HepG2 (cell line): ENCODE measurements around the gene EZH2. TPM values are rescaled to one million over a fixed set of nuclear protein-coding genes. Genes with fewer than 3 reads are reported as not detected.

Source experiments
- ATAC-seq: fragments of 200-7000 bp; cut with Tn5 transposase; 3 replicates; pipeline ENCODE4 v1.9.1; 2020; ENCODE audit warnings: mild to moderate bottlenecking, moderate library complexity
- BruUV-seq: library from RNA; stranded (reverse); fragments of 400-500 nt; replicated peaks from 2 replicates; lab custom pipeline; 2021; lab: Mats Ljungman, UMichigan
- CTCF ChIA-PET: fragments of 300-600 bp; formaldehyde crosslinking; extraction: SDS; loops from one replicate; lab custom pipeline; 2021; ENCODE audit warnings: low total read pairs, inconsistent platforms, low intra/inter-chr PET ratio; lab: Yijun Ruan, JAX
- POLR2A ChIA-PET: fragments of 350-600 bp; sonication (Branson Sonifier 250); formaldehyde crosslinking; loops from one replicate; lab custom pipeline; 2020; ENCODE audit warnings: antibody characterized with exemption, inconsistent platforms; lab: Yijun Ruan, JAX
- DNase-seq: peaks from one replicate; pipeline ENCODE4 v3.0.0-alpha.2; 2015; ENCODE audit warnings: low spot score
- FAIRE-seq: peaks from 3 replicates; lab custom pipeline; 2011; peaks lifted over from hg19 to GRCh38; lab: Jason Lieb, UNC
- H2AFZ ChIP-seq: one replicate; pipeline ENCODE4 v1.6.1; 2011; ENCODE audit warnings: low read length, inconsistent platforms
- H3K27ac ChIP-seq: fragments of 300-600 bp; 3 replicates; pipeline ENCODE4 v1.8.0; 2011; ENCODE audit warnings: mixed run types, mild to moderate bottlenecking, mixed read lengths, low read length, inconsistent platforms; ENCODE audit not compliant: insufficient read depth; ENCODE audit errors: extremely low read length
- H3K27me3 ChIP-seq, 2 experiments: fragments of 200-600 bp in 1 of 2; 2 replicates in 1 of 2; 3 replicates in 1 of 2; pipeline versions ENCODE4 v1.6.0 to v1.8.0; 2011; ENCODE audit warnings: low read length in 2 of 2, mild to moderate bottlenecking in 2 of 2, moderate library complexity in 2 of 2, inconsistent platforms in 1 of 2; ENCODE audit not compliant: insufficient read depth in 2 of 2, control insufficient read depth in 1 of 2
- H3K36me3 ChIP-seq, 2 experiments: fragments of 200-600 bp in 1 of 2; replicated peaks in 1 of 2; 2 replicates in 1 of 2; 3 replicates in 1 of 2; pipeline versions ENCODE4 v1.5.1 to v1.8.0; 2011; ENCODE audit warnings: low read length in 2 of 2, inconsistent platforms in 1 of 2; ENCODE audit not compliant: insufficient read depth in 2 of 2, control insufficient read depth in 1 of 2
- H3K4me1 ChIP-seq: 2 replicates; pipeline ENCODE4 v1.5.1; 2012; ENCODE audit warnings: low read length, inconsistent platforms; ENCODE audit not compliant: insufficient read depth
- H3K4me2 ChIP-seq: 2 replicates; pipeline ENCODE4 v1.6.0; 2011; ENCODE audit warnings: low read depth, low read length, inconsistent platforms
- H3K4me3 ChIP-seq, 3 experiments: fragments of 200-600 bp in 1 of 3; sonication (generic), shearing (Covaris generic) in 1 of 3; replicated peaks in 1 of 3; 2 replicates each; pipeline ENCODE4 v1.5.1; 2011 to 2016; ENCODE audit warnings: low read length in 3 of 3, inconsistent platforms in 2 of 3, low read depth in 2 of 3, mild to moderate bottlenecking in 2 of 3, control low read depth in 1 of 3, mixed read lengths in 1 of 3; ENCODE audit not compliant: insufficient read depth in 1 of 3
- H3K79me2 ChIP-seq: one replicate; pipeline ENCODE4 v1.6.1; 2011; ENCODE audit warnings: low read length, inconsistent platforms; ENCODE audit not compliant: insufficient read depth
- H3K9ac ChIP-seq: 2 replicates; pipeline ENCODE4 v1.6.0; 2011; ENCODE audit warnings: mild to moderate bottlenecking, low read depth, low read length, inconsistent platforms; ENCODE audit not compliant: insufficient read depth
- H3K9me3 ChIP-seq: 2 replicates; pipeline ENCODE4 v1.5.1; 2012; ENCODE audit warnings: mild to moderate bottlenecking, low read length
- H4K20me1 ChIP-seq: 2 replicates; pipeline ENCODE4 v1.6.0; 2011; ENCODE audit warnings: inconsistent platforms, mild to moderate bottlenecking, low read length, moderate library complexity; ENCODE audit not compliant: insufficient read depth
- ATF2 ChIP-seq: sonication (generic); formaldehyde crosslinking; IDR thresholded peaks from 2 replicates; pipeline ENCODE4 v1.4.0; 2020; ENCODE audit warnings: missing genetic modification reagents
- ATF6 ChIP-seq: sonication (generic); formaldehyde crosslinking; conservative IDR thresholded peaks from 2 replicates; pipeline ENCODE4 v1.4.0; 2020; ENCODE audit warnings: missing genetic modification reagents
- ELF3 ChIP-seq: IDR thresholded peaks from 2 replicates; pipeline ENCODE4 v1.6.1; 2016; ENCODE audit warnings: missing genetic modification reagents, missing compliant biosample characterization
- ELF4 ChIP-seq: sonication (generic); formaldehyde crosslinking; IDR thresholded peaks from 2 replicates; pipeline ENCODE4 v1.5.0; 2020; ENCODE audit warnings: missing genetic modification reagents, mild to moderate bottlenecking, moderate library complexity, borderline replicate concordance
- JARID2 ChIP-seq: sonication (generic); formaldehyde crosslinking; IDR thresholded peaks from 2 replicates; pipeline ENCODE4 v1.8.1; 2023; ENCODE audit warnings: missing genetic modification reagents, inconsistent platforms; ENCODE audit not compliant: insufficient replicate concordance
- MAFK ChIP-seq, 2 experiments: IDR thresholded peaks in 1 of 2; conservative IDR thresholded peaks in 1 of 2; 2 replicates each; pipeline ENCODE4 v1.6.1; 2011; ENCODE audit warnings: improper control_type of control experiment in 2 of 2, low read length in 2 of 2
- SNRNP70 ChIP-seq: fragments of 200-400 bp; formaldehyde crosslinking; IDR thresholded peaks from 2 replicates; pipeline ENCODE4 v1.6.1; 2017; ENCODE audit warnings: mild to moderate bottlenecking, low read depth, low read length, moderate library complexity
- SP5 ChIP-seq: IDR thresholded peaks from 2 replicates; pipeline ENCODE4 v1.6.1; 2016; ENCODE audit warnings: low read depth, borderline replicate concordance
- SRY ChIP-seq: sonication (generic); formaldehyde crosslinking; IDR thresholded peaks from 2 replicates; pipeline ENCODE4 v1.8.0; 2022; ENCODE audit warnings: mild to moderate bottlenecking, missing genetic modification reagents
- THAP7 ChIP-seq: sonication (generic); formaldehyde crosslinking; IDR thresholded peaks from 2 replicates; pipeline ENCODE4 v1.8.1; 2023; ENCODE audit warnings: mild to moderate bottlenecking, missing genetic modification reagents
- ZBTB39 ChIP-seq: sonication (generic); formaldehyde crosslinking; IDR thresholded peaks from 2 replicates; pipeline ENCODE4 v1.5.0; 2020; ENCODE audit warnings: missing genetic modification reagents
- ZFAT ChIP-seq: sonication (generic); formaldehyde crosslinking; conservative IDR thresholded peaks from 2 replicates; pipeline ENCODE4 v1.8.1; 2023; ENCODE audit warnings: missing genetic modification reagents, inconsistent platforms
- ZNF343 ChIP-seq: sonication (generic); formaldehyde crosslinking; IDR thresholded peaks from 2 replicates; pipeline ENCODE4 v1.4.0; 2020; ENCODE audit warnings: mild to moderate bottlenecking, missing genetic modification reagents
- ZNF543 ChIP-seq: sonication (generic); formaldehyde crosslinking; IDR thresholded peaks from 2 replicates; pipeline ENCODE4 v1.4.0; 2020; ENCODE audit warnings: mild to moderate bottlenecking, missing genetic modification reagents
- ZNF549 ChIP-seq: sonication (generic); formaldehyde crosslinking; IDR thresholded peaks from 2 replicates; pipeline ENCODE4 v1.5.0; 2020; ENCODE audit warnings: missing genetic modification reagents
- WGBS: methylation state at CpG from one replicate; pipeline ENCODE4 v1.1.6; 2017; ENCODE audit warnings: low lambda C conversion rate; 5-methylcytosine and 5-hydroxymethylcytosine counted together
- in situ Hi-C: cut with HindIII; loops from 2 replicates; pipeline ENCODE4 v1.10.0; 2017; ENCODE audit warnings: low pct_unique_long_range_greater_than_20kb; ENCODE audit not compliant: extremely low pct_ligation_motif_present
- intact Hi-C: fragments of 100-400 bp; cut with micrococcal nuclease; formaldehyde crosslinking; loops from one replicate; pipeline ENCODE4 v1.10.0; 2022; ENCODE audit not compliant: unreplicated experiment
- polyA plus RNA-seq, 8 experiments: library from polyadenylated mRNA; depleted of rRNA in 3 of 8; stranded (reverse) in 7 of 8; unstranded in 1 of 8; fragments of >200 nt; fragmentation: Illumina TruSeq in 4 of 8; extraction: Trizol in 4 of 8; gene quantifications; 2 replicates each; pipeline versions ENCODE4 v1.2.1 to v1.2.3, GENCODE V29; 2011 to 2016; ENCODE audit warnings: low read depth in 4 of 8, missing spikeins in 1 of 8, mixed read lengths in 1 of 8; ENCODE audit not compliant: insufficient read depth in 1 of 8
- total RNA-seq, 5 experiments: library from RNA; depleted of rRNA; stranded (reverse); fragments of >200 nt; fragmentation: Illumina TruSeq; extraction: Trizol; gene quantifications; 2 replicates each; pipeline ENCODE4 v1.2.3, GENCODE V29; 2016; ENCODE audit warnings: low read depth in 1 of 5

The EZH2 gene
- total and polyA plus RNA-seq, 2 of the 13 experiments (the other 11 are each of a cell fraction or from before 2014, with no cell fraction given) = 26.0 to 34.3 TPM

- TF ChIP-seq ATF2 (CRISPR knock-in tag) (0 out of 2 replicates have a peak, but pooled peaks have one; percentile 19), ELF3 (0 out of 2 replicates have a peak, but pooled peaks have one; percentile 26), MAFK (conservative IDR thresholded peaks at IDR 0.05 in 1 of 2, IDR thresholded peaks at IDR 0.05 in 1 of 2; ENCODE audit: low read length in 2 of 2) (0 out of 4 replicates have a peak, but pooled peaks of 1 of the 2 experiments have one; percentile 9)
Measured at GRCh38 chr7:148929176-148929575, 45.1 kb upstream of the EZH2 start (continued).

- WGBS = 75% methylated on average over 10 of the region's 10 CpGs
- CTCF ChIA-PET = no interaction called here
- in situ Hi-C loops = no loop called here
- Histone ChIP-seq H3K79me2 (no peaks in the 10 kb centered on the region), H4K20me1 (no peaks in the 10 kb centered on the region), H3K4me2 (no peak overlapping the region), H3K4me1 (peaks cover 11% of the 10 kb centered on the region), H3K36me3 (no peaks in the 10 kb centered on the region), H3K27me3 (no peaks in the 10 kb centered on the region), H2AFZ (no peak overlapping the region), H3K27ac (no peak overlapping the region), H3K4me3 (no peak overlapping the region), H3K9me3 (no peaks in the 10 kb centered on the region), H3K9ac (no peak overlapping the region)
- intact Hi-C loops = no loop called here
- DNase-seq (no peak), ATAC-seq (no peak), FAIRE-seq (no peak)
- no TSS peak for BruUV-seq
- POLR2A ChIA-PET = no interaction called here
- TF ChIP-seq THAP7 (CRISPR knock-in tag) = no peak
- TF ChIP-seq ELF4 = no peak
- no peak for TF ChIP-seq JARID2 (CRISPR knock-in tag)
- no peak for TF ChIP-seq ATF6
- no peak for TF ChIP-seq ZNF549
- TF ChIP-seq ZNF343 (CRISPR knock-in tag) = no peak
- no peak for TF ChIP-seq ZNF543 (CRISPR knock-in tag)
- TF ChIP-seq SP5 (CRISPR knock-in tag) = no peak
- no peak for TF ChIP-seq ZBTB39 (CRISPR knock-in tag)
- TF ChIP-seq ZFAT = no peak
- no peak for TF ChIP-seq SRY (CRISPR knock-in tag)
- no peak for TF ChIP-seq SNRNP70
Measured at GRCh38 chr7:148927123-148928045, 43.3 kb upstream of the EZH2 start.
